Stomach (tissue), 9 donors: ENCODE measurements around the gene GAMT. TPM values are rescaled to one million over a fixed set of nuclear protein-coding genes. Genes with fewer than 3 reads are reported as not detected.
"Not testable (repeated sequence)": the region's sequence is repeated elsewhere in the genome, so short reads cannot be mapped to it uniquely, and the experiment has no call there.

Source experiments
- DNase-seq, 2 donors: peaks; one replicate each; pipeline versions ENCODE4 v3.0.0 to v3.0.0-alpha.2; 2013 to 2019
- H3K27ac ChIP-seq, 5 donors: fragments of 200-600 bp in 4 of 5; sonication (generic) in 4 of 5; one replicate each; pipeline ENCODE4 v1.5.1; 2013 to 2019; ENCODE audit warnings: mild to moderate bottlenecking in 1 of 5, moderate library complexity in 1 of 5
- H3K27me3 ChIP-seq, 3 donors: fragments of 200-600 bp; sonication (generic); one replicate each; pipeline ENCODE4 v1.5.1; 2017 to 2019; ENCODE audit warnings: mixed run types in 1 of 3
- H3K36me3 ChIP-seq, 4 donors: fragments of 200-600 bp; sonication (generic); 1 replicate in 3 of 4; 2 replicates in 1 of 4; pipeline ENCODE4 v1.5.1; 2016 to 2019
- H3K4me1 ChIP-seq, 4 donors: fragments of 200-600 bp; sonication (generic); one replicate each; pipeline ENCODE4 v1.5.1; 2016 to 2019
- H3K4me3 ChIP-seq, 4 donors: fragments of 200-600 bp; sonication (generic) in 3 of 4; one replicate each; pipeline ENCODE4 v1.5.1; 2016 to 2019; ENCODE audit warnings: mild to moderate bottlenecking in 1 of 4
- H3K9me3 ChIP-seq, 4 donors: fragments of 200-600 bp; sonication (generic); one replicate each; pipeline ENCODE4 v1.5.1; 2016 to 2019
- CTCF ChIP-seq, 7 experiments: fragments of 450-650 bp in 4 of 7; fragments of 200-600 bp in 3 of 7; sonication (generic) in 3 of 7; IDR thresholded peaks; one replicate each; pipeline ENCODE4 v1.5.1; 2016 to 2019; ENCODE audit warnings: antibody characterized with exemption in 7 of 7, control low read depth in 2 of 7, mild to moderate bottlenecking in 1 of 7
- EP300 ChIP-seq: sonication (generic); formaldehyde crosslinking; IDR thresholded peaks from one replicate; pipeline ENCODE4 v1.6.1; 2017; ENCODE audit warnings: antibody characterized with exemption
- POLR2A ChIP-seq, 4 donors: fragments of 450-650 bp; IDR thresholded peaks; one replicate each; pipeline ENCODE4 v1.6.1; 2016; ENCODE audit warnings: antibody characterized with exemption in 4 of 4, control low read depth in 2 of 4, mild to moderate bottlenecking in 1 of 4, moderate library complexity in 1 of 4
- POLR2AphosphoS5 ChIP-seq, 3 donors: sonication (generic); formaldehyde crosslinking; IDR thresholded peaks; one replicate each; pipeline ENCODE4 v1.6.1; 2016; ENCODE audit warnings: antibody characterized with exemption in 3 of 3
- WGBS, 5 donors: extraction: QIAGEN DNeasy Blood & Tissue Kit in 3 of 5; methylation state at CpG; one replicate each; pipeline versions ENCODE4 v1.1.5 to v1.1.7; 2013 to 2018; 5-methylcytosine and 5-hydroxymethylcytosine counted together
- intact Hi-C: fragments of 100-400 bp; cut with DNase I; formaldehyde crosslinking; loops from one replicate; pipeline ENCODE4 v1.15.1; 2023; ENCODE audit warnings: low total_unique reads
- polyA plus RNA-seq, 3 donors: library from polyadenylated mRNA; stranded (reverse); fragments of 200-250 nt; gene quantifications; one replicate each; pipeline ENCODE4 v1.2.3, GENCODE V29; 2013
- total RNA-seq, 5 donors: library from RNA; depleted of rRNA; stranded (reverse); fragments of >200 nt; gene quantifications; one replicate each; pipeline versions ENCODE4 v1.1.0 to v1.2.3, GENCODE V29; 2014 to 2016
- donor health status: healthy with polysubstance abuse.
- donor health status: Bipolar disorder and iron deficiency.
- donor health status: healthy.

The GAMT gene
- total and polyA plus RNA-seq, 8 donors = 2.6 to 102 (median 21.2) TPM; not detected in 2

DNA sequence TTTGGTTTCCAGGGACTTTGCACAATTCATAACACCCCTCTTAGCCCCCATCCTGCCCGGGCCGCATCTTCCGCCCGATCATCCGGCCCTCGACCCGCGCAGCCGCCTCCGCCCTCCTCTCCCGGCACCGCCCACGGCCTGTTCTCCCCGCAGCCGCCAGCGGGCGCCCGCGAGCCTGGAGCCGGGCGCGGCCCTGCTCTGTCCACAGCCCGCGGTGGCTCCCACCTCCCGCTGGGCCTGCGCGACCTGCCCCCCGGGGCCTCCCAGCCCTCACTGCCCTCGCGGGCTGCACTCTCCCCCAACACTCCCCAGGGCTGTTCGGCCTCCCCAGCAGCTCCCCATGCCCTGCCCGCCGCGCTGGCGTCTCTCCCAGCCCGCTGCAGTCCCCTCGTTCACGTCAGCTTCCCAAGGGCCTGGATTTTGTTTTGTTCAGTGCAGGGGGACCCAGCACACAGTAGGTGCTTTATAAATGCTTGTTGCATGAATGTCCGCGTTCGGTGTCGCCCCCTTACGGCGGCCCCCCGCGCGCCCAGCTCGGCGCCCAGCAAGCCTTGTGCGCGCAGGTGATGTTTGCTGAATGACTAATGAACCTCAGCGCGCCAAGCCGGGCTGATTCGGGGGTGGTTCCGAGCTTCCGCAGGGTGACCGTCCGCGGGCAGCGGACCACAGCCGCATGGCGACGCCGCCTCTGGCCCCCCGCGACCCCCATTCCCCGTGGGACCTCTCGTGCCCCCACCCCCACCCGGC lies 44.0 kb upstream of the GAMT start:
- Histone ChIP-seq H3K27me3 (peaks cover 28 to 54% (median 49%) of the 10 kb centered on the region in 3 donors), H3K27ac (no peak overlapping the region), H3K36me3 (peaks cover 22 to 31% (median 29%) of the 10 kb centered on the region in 4 donors), H3K4me3 (peak overlapping the region; percentile 32 to 54 (median 34)), H3K4me1 (peaks cover 22 to 53% (median 39%) of the 10 kb centered on the region in 4 donors), H3K9me3 (no peaks in the 10 kb centered on the region)
- peak; percentile 77 to 91 for DNase-seq
- TF ChIP-seq CTCF (IDR thresholded peaks at IDR 0.05) (peak in 5 of 7 experiments; percentile 22 to 97 (median 93)), EP300 (no peak), POLR2AphosphoS5 (IDR thresholded peaks at IDR 0.05) (peak in 1 of 3 donors; percentile 26)
- 0 to 2% (median 1%) methylated on average over 34 to 70 of the region's 70 CpGs for WGBS, 5 donors
- intact Hi-C loops = no loop called here

- Histone ChIP-seq H3K36me3 (peaks cover 31 to 42% (median 39%) of the 10 kb centered on the region in 4 donors), H3K27ac (no peak overlapping the region), H3K4me1 (peaks cover 39 to 67% (median 48%) of the 10 kb centered on the region in 4 donors), H3K9me3 (no peaks in the 10 kb centered on the region), H3K27me3 (peaks cover 14 to 19% (median 16%) of the 10 kb centered on the region in 3 donors), H3K4me3 (no peak overlapping the region)
- WGBS, 5 donors = 85 to 89% (median 88%) methylated on average over 25 of the region's 25 CpGs
- no peak for TF ChIP-seq CTCF (IDR thresholded peaks at IDR 0.05)
- intact Hi-C loops = no loop called here
- no peak for DNase-seq
Observed at GRCh38 chr19:1441677-1442438, 40.5 kb upstream of the GAMT start.

DNA sequence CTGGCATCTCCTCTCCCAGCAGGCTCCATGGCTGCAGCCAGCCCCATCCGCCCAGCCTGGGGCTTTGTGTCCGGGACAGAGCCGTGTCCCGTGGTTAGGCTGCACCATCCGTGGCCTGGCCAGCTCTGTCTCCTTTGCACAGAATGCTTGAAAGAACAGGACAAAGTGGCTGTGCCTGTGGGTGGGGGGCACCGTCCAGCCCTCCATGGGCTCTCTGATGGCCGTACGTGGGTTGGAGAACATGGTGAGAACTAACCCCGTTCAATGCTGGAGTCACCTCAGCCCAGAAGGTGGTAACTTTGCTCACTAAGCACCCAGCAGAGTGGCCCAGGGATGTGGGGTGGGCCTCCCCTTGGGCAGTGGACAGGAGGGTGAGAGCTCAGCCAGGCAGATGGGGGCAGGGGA lies 39.7 kb upstream of the GAMT start:
- H3K27me3 ChIP-seq = peaks cover 5 to 10% (median 8%) of the 10 kb centered on the region in 3 donors
- no peak overlapping the region for H3K4me3 ChIP-seq
- DNase-seq = no peak
- no peak for TF ChIP-seq POLR2AphosphoS5 (IDR thresholded peaks at IDR 0.05)
- no peak for TF ChIP-seq CTCF (IDR thresholded peaks at IDR 0.05)
- TF ChIP-seq EP300 = no peak
- H3K9me3 ChIP-seq = no peaks in the 10 kb centered on the region
- intact Hi-C loops = no loop called here
- WGBS, 5 donors = 74 to 93% (median 91%) methylated on average over 3 to 9 of the region's 9 CpGs
- no peak overlapping the region for H3K27ac ChIP-seq
- H3K4me1 ChIP-seq = peaks cover 31 to 59% (median 40%) of the 10 kb centered on the region in 4 donors
- peaks cover 31 to 43% (median 39%) of the 10 kb centered on the region in 4 donors for H3K36me3 ChIP-seq

DNA sequence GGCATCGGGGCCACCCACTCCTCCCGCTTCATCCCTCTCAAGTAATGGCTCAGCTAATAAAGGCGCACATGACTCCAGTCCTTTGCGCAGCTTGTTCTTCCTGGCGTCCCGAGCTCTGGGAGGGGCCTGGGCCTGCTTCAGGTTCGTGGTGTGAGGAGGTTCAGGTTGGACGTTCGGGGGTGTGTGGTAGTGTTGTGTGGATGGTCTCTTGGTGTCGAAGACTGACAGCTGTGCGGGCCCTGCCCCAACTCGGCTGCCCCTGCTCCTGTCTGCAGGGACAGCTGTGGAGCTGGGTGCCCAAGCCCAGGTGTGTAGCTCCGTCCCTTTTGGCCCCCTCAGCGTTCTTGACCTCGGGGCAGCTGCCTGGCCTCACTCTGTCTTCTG lies 39.1 kb upstream of the GAMT start:
- peaks cover 25 to 53% (median 34%) of the 10 kb centered on the region in 4 donors for H3K4me1 ChIP-seq
- H3K9me3 ChIP-seq = no peaks in the 10 kb centered on the region
- peaks cover 0 to 4% (median 2%) of the 10 kb centered on the region in 3 donors for H3K27me3 ChIP-seq
- H3K4me3 ChIP-seq = peak overlapping the region in 2 of 4 donors; percentile 2 to 90
- H3K27ac ChIP-seq = no peak overlapping the region
- intact Hi-C loops = no loop called here
- no peak for DNase-seq
- H3K36me3 ChIP-seq = peaks cover 34 to 49% (median 45%) of the 10 kb centered on the region in 4 donors
- TF ChIP-seq EP300 (no peak), POLR2A (IDR thresholded peaks at IDR 0.05) (no peak), POLR2AphosphoS5 (IDR thresholded peaks at IDR 0.05) (no peak), CTCF (IDR thresholded peaks at IDR 0.05) (no peak)
- 76 to 88% (median 83%) methylated on average over 11 to 15 of the region's 15 CpGs for WGBS, 5 donors

DNA sequence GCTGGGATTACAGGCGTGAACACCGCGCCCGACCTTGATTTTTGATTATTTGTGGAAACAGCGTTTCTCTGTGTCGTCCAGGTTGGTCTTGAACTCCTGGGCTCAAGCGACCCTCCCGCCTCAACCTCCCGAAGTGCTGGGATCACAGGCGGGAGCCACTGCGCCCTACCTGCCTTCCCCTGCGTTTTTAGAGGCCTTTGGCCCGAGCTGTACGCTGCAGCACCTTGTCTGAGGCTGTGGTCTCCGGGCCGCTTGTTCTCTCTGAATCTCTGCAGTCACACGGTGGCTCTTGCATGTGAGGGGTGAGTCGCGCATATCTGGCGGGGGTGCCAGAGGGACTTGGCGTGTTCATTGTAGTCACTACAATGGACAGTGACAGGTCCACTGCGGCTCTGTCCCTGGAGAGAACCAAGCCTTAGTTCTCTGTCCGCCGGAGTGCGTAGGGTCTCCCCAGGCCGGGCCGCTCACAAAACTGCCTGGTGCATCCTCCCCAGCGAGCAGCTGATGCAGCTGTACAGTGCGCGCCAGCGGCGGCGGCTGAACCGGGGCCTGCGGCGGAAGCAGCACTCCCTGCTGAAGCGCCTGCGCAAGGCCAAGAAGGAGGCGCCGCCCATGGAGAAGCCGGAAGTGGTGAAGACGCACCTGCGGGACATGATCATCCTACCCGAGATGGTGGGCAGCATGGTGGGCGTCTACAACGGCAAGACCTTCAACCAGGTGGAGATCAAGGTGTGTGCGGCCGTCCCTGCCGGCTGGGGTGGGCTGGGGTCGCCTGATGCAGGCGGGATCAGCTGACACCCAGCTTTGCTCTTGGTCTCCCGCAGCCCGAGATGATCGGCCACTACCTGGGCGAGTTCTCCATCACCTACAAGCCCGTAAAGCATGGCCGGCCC lies 38.4 kb upstream of the GAMT start:
- H3K4me3 ChIP-seq = peak overlapping the region; percentile 84 to 95 (median 87)

More for the DNA sequence above, 38.4 kb upstream of the GAMT start:
- peak overlapping the region in 3 of 5 donors; percentile 86 to 92 (median 90) for H3K27ac ChIP-seq
- H3K9me3 ChIP-seq, H3K27me3 ChIP-seq, DNase-seq, intact Hi-C loops: not testable (repeated sequence)
- WGBS, 5 donors = 70 to 74% (median 73%) methylated on average over 35 to 57 of the region's 57 CpGs
- H3K36me3 ChIP-seq = peaks cover 38 to 56% (median 52%) of the 10 kb centered on the region in 4 donors
- H3K4me1 ChIP-seq = peaks cover 19 to 46% (median 27%) of the 10 kb centered on the region in 4 donors
